Trophoblast cell (in vitro differentiated cells and primary cell): ENCODE measurements around the gene CUL3.
"Not testable (repeated sequence)": the region's sequence is repeated elsewhere in the genome, so short reads cannot be mapped to it uniquely, and the experiment has no call there.

Experiments
- DNase-seq, 2 donors: peaks; one replicate each; pipeline ENCODE4 v3.0.0-alpha.2; 2016
- H2AFZ ChIP-seq: 2 replicates; pipeline ENCODE4 v1.6.1; 2013; ENCODE audit warnings: low read length, moderate library complexity, mild to moderate bottlenecking; ENCODE audit not compliant: insufficient read depth, poor library complexity
- H2AK5ac ChIP-seq: 2 replicates; pipeline ENCODE4 v1.6.1; 2013; ENCODE audit warnings: mild to moderate bottlenecking, low read length
- H2BK120ac ChIP-seq: 2 replicates; pipeline ENCODE4 v1.6.1; 2013; ENCODE audit warnings: low read length, mild to moderate bottlenecking, moderate library complexity; ENCODE audit not compliant: insufficient read depth, poor library complexity
- H2BK12ac ChIP-seq: 2 replicates; pipeline ENCODE4 v1.6.1; 2013; ENCODE audit warnings: mild to moderate bottlenecking, low read length, moderate library complexity
- H2BK5ac ChIP-seq: 2 replicates; pipeline ENCODE4 v1.6.1; 2013; ENCODE audit warnings: low read length, low read depth, moderate library complexity, mild to moderate bottlenecking; ENCODE audit not compliant: poor library complexity
- H3K14ac ChIP-seq: 2 replicates; pipeline ENCODE4 v1.6.1; 2013; ENCODE audit warnings: mild to moderate bottlenecking, low read length
- H3K18ac ChIP-seq: 2 replicates; pipeline ENCODE4 v1.6.1; 2013; ENCODE audit warnings: mild to moderate bottlenecking, low read length
- H3K23ac ChIP-seq: 2 replicates; pipeline ENCODE4 v1.6.1; 2013; ENCODE audit warnings: low read length
- H3K27ac ChIP-seq: 2 replicates; pipeline ENCODE4 v1.5.1; 2013; ENCODE audit warnings: low read depth, mild to moderate bottlenecking, inconsistent platforms, low read length, moderate library complexity
- H3K27me3 ChIP-seq: 2 replicates; pipeline ENCODE4 v1.6.1; 2013; ENCODE audit warnings: inconsistent platforms, mild to moderate bottlenecking, low read length, moderate library complexity; ENCODE audit not compliant: insufficient read depth
- H3K36me3 ChIP-seq, 2 experiments: 1 replicate in 1 of 2; 2 replicates in 1 of 2; pipeline ENCODE4 v1.6.1; 2013; ENCODE audit warnings: low read length in 2 of 2, mild to moderate bottlenecking in 2 of 2, moderate library complexity in 1 of 2; ENCODE audit not compliant: insufficient read depth in 2 of 2, control insufficient read depth in 1 of 2
- H3K4ac ChIP-seq: 2 replicates; pipeline ENCODE4 v1.6.1; 2013; ENCODE audit warnings: low read depth, mild to moderate bottlenecking, low read length, moderate library complexity
- H3K4me1 ChIP-seq, 2 experiments: 1 replicate in 1 of 2; 2 replicates in 1 of 2; pipeline ENCODE4 v1.6.1; 2013; ENCODE audit warnings: low read length in 2 of 2, mild to moderate bottlenecking in 2 of 2, moderate library complexity in 1 of 2; ENCODE audit not compliant: insufficient read depth in 2 of 2, control insufficient read depth in 1 of 2
- H3K4me2 ChIP-seq: 2 replicates; pipeline ENCODE4 v1.6.1; 2013; ENCODE audit warnings: inconsistent platforms, mild to moderate bottlenecking, low read length, moderate library complexity
- H3K4me3 ChIP-seq: 2 replicates; pipeline ENCODE4 v1.5.1; 2013; ENCODE audit warnings: mild to moderate bottlenecking, low read depth, low read length, inconsistent platforms
- H3K79me1 ChIP-seq: one replicate; pipeline ENCODE4 v1.6.1; 2013; ENCODE audit warnings: low read length
- H3K79me2 ChIP-seq: 2 replicates; pipeline ENCODE4 v1.6.1; 2013; ENCODE audit warnings: low read length, mild to moderate bottlenecking; ENCODE audit not compliant: control insufficient read depth, insufficient read depth, poor library complexity
- H3K9ac ChIP-seq: 2 replicates; pipeline ENCODE4 v1.6.1; 2013; ENCODE audit warnings: mild to moderate bottlenecking, low read length
- H3K9me3 ChIP-seq: 2 replicates; pipeline ENCODE4 v1.6.1; 2013; ENCODE audit warnings: low read depth, mild to moderate bottlenecking, control low read depth, inconsistent platforms, low read length; ENCODE audit not compliant: insufficient read depth
- H4K12ac ChIP-seq: 2 replicates; pipeline ENCODE4 v1.6.1; 2013; ENCODE audit warnings: low read depth, mild to moderate bottlenecking, low read length, moderate library complexity
- H4K8ac ChIP-seq: 2 replicates; pipeline ENCODE4 v1.6.1; 2013; ENCODE audit warnings: low read depth, mild to moderate bottlenecking, low read length, moderate library complexity
- H4K91ac ChIP-seq: one replicate; pipeline ENCODE4 v1.6.1; 2013; ENCODE audit warnings: low read depth, mild to moderate bottlenecking, low read length, moderate library complexity
- WGBS: extraction: QIAGEN DNeasy Blood & Tissue Kit; methylation state at CpG from one replicate; pipeline ENCODE4 v1.1.7; 2013; ENCODE audit warnings: missing lambda C conversion rate; ENCODE audit not compliant: insufficient read length, insufficient coverage; ENCODE audit errors: extremely low coverage; 5-methylcytosine and 5-hydroxymethylcytosine counted together

CUL3 gene

GRCh38 chr2:224603746-224604500 lies 18.8 kb upstream of the CUL3 start:
- H3K23ac ChIP-seq, H3K9ac ChIP-seq, H3K27me3 ChIP-seq, H3K4me2 ChIP-seq, H4K91ac ChIP-seq, H2AFZ ChIP-seq, DNase-seq, H3K79me2 ChIP-seq, H2BK12ac ChIP-seq, H2BK120ac ChIP-seq, H3K79me1 ChIP-seq, H4K12ac ChIP-seq, H3K36me3 ChIP-seq, H4K8ac ChIP-seq, H3K4me3 ChIP-seq, H3K14ac ChIP-seq, H3K4ac ChIP-seq, H3K18ac ChIP-seq, H2BK5ac ChIP-seq, H2AK5ac ChIP-seq, H3K27ac ChIP-seq, H3K4me1 ChIP-seq, H3K9me3 ChIP-seq: not testable (repeated sequence)
- no CpG with 5 or more reads among the region's 42 CpGs for WGBS

GRCh38 chr2:224602778-224603375 lies 17.7 kb upstream of the CUL3 start:
- not testable (repeated sequence) for H4K12ac ChIP-seq, H2AK5ac ChIP-seq, H2BK5ac ChIP-seq, H3K4me3 ChIP-seq, H3K23ac ChIP-seq, H3K9ac ChIP-seq, H3K79me2 ChIP-seq, H3K4ac ChIP-seq, H3K4me1 ChIP-seq, H4K8ac ChIP-seq, H3K4me2 ChIP-seq, H2AFZ ChIP-seq, H2BK12ac ChIP-seq, H3K27ac ChIP-seq, H3K27me3 ChIP-seq, H3K36me3 ChIP-seq, H3K18ac ChIP-seq, H3K9me3 ChIP-seq, H2BK120ac ChIP-seq, DNase-seq, H4K91ac ChIP-seq, H3K79me1 ChIP-seq, H3K14ac ChIP-seq
- whole genome bisulfite sequencing = no CpG with 5 or more reads among the region's 17 CpGs

- Histone ChIP-seq H3K4me1 (no peaks in the 10 kb centered on the region), H2AK5ac (no peak overlapping the region), H2BK120ac (no peak overlapping the region), H4K91ac (no peak overlapping the region), H3K9ac (no peak overlapping the region), H3K27me3 (no peaks in the 10 kb centered on the region), H3K9me3 (peaks cover 2% of the 10 kb centered on the region), H3K27ac (no peak overlapping the region), H3K23ac (no peak overlapping the region), H3K4me3 (no peak overlapping the region), H3K14ac (no peak overlapping the region), H4K12ac (no peak overlapping the region), H3K79me1 (no peaks in the 10 kb centered on the region), H3K18ac (no peak overlapping the region), H3K79me2 (no peaks in the 10 kb centered on the region), H2AFZ (no peak overlapping the region), H3K36me3 (no peaks in the 10 kb centered on the region), H2BK5ac (no peak overlapping the region), H3K4me2 (no peak overlapping the region), H3K4ac (no peak overlapping the region), H2BK12ac (no peak overlapping the region), H4K8ac (no peak overlapping the region)
- no CpG with 5 or more reads among the region's 2 CpGs for WGBS
- no peak for DNase-seq
Measured at GRCh38 chr2:224601923-224602322, 16.8 kb upstream of the CUL3 start.

- Histone ChIP-seq H3K9ac (no peak overlapping the region), H2AK5ac (no peak overlapping the region), H2BK120ac (no peak overlapping the region), H3K27ac (no peak overlapping the region), H3K9me3 (peaks cover 2% of the 10 kb centered on the region), H3K4ac (no peak overlapping the region), H3K79me1 (no peaks in the 10 kb centered on the region), H4K8ac (no peak overlapping the region), H3K79me2 (no peaks in the 10 kb centered on the region), H3K14ac (no peak overlapping the region), H4K91ac (no peak overlapping the region), H3K18ac (no peak overlapping the region), H3K4me2 (no peak overlapping the region), H3K4me3 (no peak overlapping the region), H2BK5ac (no peak overlapping the region), H3K36me3 (no peaks in the 10 kb centered on the region), H3K27me3 (no peaks in the 10 kb centered on the region), H3K23ac (no peak overlapping the region), H3K4me1 (no peaks in the 10 kb centered on the region), H4K12ac (no peak overlapping the region), H2AFZ (no peak overlapping the region), H2BK12ac (no peak overlapping the region)
- no CpG with 5 or more reads among the region's 2 CpGs for WGBS
- DNase-seq = peak in 1 of 2 donors; percentile 86
Measured at GRCh38 chr2:224598678-224599077, 13.5 kb upstream of the CUL3 start.
